Prostate gland (tissue), 2 donors: ENCODE data around the gene ANGEL1.

Source experiments
- CTCF ChIP-seq, 4 experiments: fragments of 200-600 bp in 2 of 4; fragments of 450-650 bp in 2 of 4; sonication (generic) in 2 of 4; IDR thresholded peaks; 1 replicate in 3 of 4; 2 replicates in 1 of 4; pipeline ENCODE4 v1.5.1; 2016 to 2019; ENCODE audit warnings: antibody characterized with exemption in 4 of 4, mild to moderate bottlenecking in 2 of 4, moderate library complexity in 2 of 4
- POLR2A ChIP-seq: fragments of 450-650 bp; IDR thresholded peaks from one replicate; pipeline ENCODE4 v1.6.1; 2016; ENCODE audit warnings: antibody characterized with exemption, mild to moderate bottlenecking

- TF ChIP-seq CTCF (IDR thresholded peaks at IDR 0.05) (no peak), POLR2A (no peak)
Measured at GRCh38 chr14:76848879-76849278, 36.2 kb upstream of the ANGEL1 start.
